HG03103 (cell line): ENCODE measurements around the gene EPHB2.
"Not testable (repeated sequence)": the region's sequence is repeated elsewhere in the genome, so short reads cannot be mapped to it uniquely, and the experiment has no call there.

Experiments used
- ATAC-seq: cut with Tn5 transposase; IDR thresholded peaks from one replicate; pipeline ENCODE4 v1.9.1; 2021; ENCODE audit warnings: low read depth; ENCODE audit not compliant: unreplicated experiment

The EPHB2 gene

DNA sequence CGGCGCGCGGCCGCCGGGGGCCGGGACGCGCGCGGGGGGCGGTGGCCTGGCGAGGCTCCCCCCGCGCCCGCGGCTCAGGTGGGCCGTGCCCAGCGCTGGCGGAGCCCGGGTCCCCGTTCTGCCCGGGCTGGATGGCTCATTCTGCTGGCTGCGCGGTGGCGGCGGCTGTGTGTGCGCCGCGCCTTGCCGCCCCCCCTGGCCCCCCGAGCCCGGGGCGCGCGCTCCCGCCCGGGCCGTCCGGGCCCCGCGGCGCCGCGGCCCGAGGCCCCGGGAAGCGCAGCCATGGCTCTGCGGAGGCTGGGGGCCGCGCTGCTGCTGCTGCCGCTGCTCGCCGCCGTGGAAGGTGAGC, at the start of gene EPHB2:
TSS of gene EPHB2 (plus strand) at position 139 of the 349 bp plus-strand sequence. CDS start at position 283, 144 bp downstream.
- no peak for ATAC-seq

DNA sequence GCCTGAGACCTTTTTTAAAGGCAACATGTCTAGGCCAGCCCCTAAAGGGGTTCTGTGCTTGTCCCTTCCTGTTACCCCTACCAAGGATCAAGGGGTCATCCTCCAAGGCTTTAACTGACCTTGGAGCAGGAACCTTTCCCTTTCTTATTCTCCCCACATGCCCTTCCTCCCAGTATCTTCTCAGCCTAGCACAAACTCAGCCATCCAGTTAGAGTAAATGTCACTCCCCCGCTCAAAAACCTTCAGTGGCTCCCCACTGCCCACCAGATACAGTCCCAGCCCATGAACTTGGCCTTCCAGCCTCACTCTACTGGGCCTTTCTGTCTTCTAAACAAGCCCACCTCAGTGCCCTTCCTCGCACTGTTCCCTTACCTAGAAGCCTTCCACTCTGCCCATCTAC, 48.8 kb upstream of the EPHB2 start:
- no peak for ATAC-seq

DNA sequence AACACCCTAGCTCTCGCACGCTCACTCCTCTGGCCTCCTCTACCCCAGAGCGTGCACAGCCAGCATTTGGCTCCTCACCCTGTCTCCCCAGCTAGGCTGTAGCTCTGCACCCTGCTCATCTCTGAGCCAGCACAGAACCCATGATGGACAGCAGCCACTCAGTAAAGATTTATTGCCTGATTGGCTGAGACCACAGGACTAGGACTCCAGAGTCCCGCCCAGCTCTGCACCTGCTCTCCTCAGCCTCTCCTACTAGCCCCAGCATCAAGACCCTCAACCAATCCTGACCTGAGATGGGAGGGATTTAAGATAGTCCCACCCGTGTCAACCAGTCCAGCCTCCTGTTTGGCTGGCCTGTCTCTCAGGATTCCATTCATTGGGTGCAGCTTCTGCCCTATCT, 48.3 kb upstream of the EPHB2 start:
- no peak for ATAC-seq

DNA sequence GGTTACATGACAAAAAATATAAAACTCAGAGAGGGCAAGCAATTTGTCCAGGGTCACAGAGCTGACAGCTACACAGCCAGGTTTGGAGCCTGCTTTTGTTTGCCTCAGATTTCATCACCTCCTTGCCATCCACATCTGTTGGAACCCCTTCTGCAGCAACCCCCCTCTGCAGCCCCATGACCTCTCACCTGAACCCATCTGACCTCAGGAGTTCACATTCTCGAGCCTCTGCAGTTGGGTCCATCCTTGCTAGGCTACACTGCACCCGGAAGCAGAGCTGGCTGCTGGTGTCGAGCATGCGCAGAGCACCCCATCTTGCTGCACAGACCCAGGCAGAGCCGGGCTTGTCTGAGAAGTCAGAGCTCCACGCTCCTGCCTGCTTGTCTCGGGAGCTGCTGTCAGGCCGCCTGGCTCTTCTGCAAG, 47.6 kb upstream of the EPHB2 start:
- ATAC-seq: no peak

DNA sequence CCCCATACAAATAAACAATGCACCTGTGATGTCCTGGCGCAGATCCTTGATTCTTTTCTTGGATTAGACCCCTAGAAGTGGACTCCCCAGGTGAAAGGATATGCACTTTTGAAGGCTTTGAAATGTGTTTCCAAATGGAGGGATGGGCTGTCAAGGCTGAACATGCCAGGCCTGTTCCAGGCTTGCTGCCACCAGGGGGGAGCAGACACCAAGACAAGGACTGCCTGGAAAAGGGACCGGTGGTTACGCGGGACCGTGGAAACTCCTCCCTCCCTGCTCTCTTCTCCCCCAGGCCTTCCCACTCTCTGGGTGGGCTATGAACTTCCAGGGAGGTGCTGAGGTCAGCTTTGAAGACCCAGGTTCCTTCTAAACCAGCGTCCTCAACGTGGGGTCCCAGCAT, 44.9 kb upstream of the EPHB2 start:
- no peak for ATAC-seq

DNA sequence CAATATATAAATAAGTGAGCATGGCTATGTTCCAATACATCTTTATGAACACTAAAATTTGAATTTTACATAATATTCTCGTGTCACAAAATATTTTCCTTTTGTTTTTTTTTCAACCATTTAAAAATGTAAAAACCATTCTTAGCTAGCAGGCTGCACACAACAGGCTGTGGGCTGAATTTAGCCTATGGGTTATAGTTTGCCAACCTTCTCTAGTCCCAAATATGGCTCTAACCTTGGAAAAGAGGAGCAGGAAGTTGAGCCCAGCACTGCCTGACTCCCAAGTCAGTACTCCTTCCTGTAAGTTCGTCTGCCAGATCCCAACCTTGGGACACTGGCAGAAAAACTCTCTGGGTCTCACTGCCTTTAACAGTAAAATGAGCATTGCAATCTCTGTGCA, 44.2 kb upstream of the EPHB2 start:
- ATAC-seq: no peak

DNA sequence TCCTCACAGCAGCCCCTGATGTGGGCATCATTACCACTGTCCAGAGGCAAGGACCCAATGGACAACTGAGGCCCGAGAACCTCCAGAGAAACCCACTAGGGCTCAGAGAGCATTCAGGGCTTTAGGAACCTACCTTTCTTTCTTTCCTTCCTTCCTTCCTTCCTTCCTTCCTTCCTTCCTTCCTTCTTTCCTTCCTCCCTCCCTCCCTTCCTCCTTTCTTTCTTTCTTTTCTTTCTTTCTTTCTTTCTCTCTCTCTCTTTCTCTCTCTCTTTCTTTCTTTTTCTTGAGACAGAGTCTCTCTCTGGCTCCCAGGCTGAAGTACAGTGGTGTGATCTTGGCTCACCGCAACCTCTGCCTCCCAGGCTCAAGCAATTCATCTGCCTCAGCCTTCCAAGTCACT, 41.8 kb upstream of the EPHB2 start:
- not testable (repeated sequence) for ATAC-seq

DNA sequence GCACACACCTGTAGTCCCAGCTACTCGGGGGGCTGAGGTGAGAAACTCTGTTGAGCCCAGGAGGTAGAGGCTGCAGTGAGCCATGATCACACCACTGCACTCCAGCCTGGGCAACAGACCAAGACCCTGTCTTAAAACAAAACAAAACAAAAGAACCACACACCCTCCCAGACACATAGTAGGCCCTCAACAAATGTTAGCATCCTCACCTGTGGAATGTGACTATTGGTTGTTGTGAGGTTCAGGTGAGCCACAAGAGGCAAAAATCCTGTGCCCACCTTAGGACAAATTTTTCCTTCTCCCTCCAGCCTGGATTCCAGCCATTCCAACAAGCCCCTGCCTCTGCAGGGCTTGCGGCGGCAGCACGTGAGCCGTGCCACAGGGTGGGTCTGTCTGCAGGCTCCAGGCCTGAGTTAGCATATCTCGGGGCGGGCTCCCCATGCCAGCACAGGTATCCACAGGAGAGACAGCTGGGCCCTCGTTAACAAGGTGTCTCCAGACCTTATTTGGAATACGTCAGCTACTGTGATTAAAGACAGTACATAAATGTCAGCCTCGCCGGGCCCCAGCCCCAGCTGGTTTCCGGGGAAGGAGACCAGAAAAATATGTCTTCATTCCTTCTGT, 40.2 kb upstream of the EPHB2 start:
- no peak for ATAC-seq

DNA sequence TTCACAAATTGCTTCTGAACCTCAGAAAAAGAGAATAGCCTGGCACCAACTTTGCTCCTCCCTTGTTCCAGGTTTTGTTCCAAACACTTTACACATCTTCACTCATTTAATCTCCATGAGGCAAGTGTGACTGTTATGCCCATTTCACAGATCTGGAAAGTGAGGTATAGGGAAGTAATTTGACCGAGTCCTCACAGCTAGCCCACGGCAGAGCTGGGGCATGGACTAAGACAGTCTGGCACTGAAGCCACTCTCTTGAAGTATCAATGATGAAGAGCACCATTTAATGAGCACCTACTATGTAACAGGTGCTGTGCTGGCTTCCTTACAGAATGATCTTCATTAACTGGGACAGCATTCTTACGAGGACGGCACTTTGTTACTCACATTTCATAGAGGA, 38.6 kb upstream of the EPHB2 start:
- ATAC-seq: no peak

DNA sequence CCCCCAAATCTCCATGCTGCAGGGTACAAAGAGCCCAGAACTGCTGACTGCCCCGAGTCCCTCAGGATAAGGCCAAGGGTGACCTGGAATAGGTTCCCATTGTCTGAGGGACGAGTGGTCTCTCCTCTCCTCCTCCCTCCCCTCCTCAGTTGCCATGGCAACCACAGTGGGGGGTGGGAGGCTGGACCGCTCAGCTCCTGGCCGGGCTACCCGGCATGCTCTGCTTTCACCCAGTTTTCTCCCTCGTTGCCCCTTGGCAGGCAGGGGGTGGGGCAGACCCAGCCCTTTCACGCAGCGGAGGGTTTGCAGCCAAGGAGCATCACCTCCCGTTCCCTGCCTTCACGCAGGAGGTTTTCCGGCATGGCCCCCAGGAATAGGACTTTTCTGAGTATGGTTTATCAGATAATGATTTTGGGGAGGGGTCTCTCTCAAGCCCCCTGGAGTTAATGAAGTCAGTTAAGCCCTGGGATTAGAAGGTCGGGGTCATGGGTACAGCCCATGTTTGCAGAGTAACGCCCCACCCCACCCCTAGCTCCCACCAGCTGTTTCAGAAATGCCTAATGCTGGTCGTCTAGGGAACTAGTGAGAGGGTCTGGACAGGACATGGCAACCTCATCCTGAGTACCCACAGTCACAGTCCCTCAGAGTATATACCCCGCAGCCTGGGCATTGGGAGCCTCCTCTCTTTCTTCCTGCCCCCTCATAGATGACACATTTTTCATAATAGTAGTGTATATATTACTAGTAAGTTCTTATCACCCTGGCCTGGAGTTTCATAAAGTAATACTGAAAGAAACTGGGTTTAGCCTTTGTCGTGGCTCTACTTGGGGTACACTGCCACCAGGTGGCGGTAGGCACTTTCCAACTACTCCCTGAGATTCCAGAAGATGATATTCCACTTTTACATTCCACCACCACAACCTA, 36.9 kb upstream of the EPHB2 start:
- no peak for ATAC-seq

DNA sequence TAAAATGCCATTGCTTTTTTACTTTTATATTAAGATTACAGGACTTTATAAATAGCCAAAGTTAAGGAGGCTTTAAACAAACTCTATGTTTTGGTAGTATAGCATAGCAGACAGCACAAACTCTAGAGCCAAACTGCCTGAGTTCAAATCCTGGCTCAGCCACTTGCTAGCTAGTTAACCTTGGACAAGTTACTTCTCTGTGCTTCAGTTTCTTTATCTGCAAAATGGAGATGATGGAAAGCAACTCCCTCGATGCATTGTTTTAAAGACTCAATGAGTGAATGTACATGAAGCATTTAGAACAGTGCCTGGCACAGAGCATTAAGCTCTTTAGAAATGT, 36.3 kb upstream of the EPHB2 start:
- no peak for ATAC-seq

DNA sequence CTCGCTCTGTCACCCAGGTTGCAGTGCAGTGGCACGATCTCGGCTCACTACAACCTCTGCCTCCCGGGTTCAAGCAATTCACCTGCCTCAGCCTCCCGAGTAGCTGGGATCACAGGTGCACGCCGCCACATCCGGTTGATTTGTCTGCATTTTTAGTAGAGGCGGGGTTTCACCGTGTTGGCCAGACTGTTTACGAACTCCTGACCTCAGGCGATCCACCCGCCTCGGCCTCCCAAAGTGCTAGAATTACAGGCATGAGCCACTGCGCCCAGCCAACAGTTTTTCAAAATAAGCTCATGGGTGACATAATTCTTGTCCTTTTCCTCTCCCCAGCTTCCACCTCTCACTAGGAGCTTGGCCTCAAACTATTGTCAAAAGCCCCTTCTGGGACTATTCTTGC, 34.5 kb upstream of the EPHB2 start:
- not testable (repeated sequence) for ATAC-seq

DNA sequence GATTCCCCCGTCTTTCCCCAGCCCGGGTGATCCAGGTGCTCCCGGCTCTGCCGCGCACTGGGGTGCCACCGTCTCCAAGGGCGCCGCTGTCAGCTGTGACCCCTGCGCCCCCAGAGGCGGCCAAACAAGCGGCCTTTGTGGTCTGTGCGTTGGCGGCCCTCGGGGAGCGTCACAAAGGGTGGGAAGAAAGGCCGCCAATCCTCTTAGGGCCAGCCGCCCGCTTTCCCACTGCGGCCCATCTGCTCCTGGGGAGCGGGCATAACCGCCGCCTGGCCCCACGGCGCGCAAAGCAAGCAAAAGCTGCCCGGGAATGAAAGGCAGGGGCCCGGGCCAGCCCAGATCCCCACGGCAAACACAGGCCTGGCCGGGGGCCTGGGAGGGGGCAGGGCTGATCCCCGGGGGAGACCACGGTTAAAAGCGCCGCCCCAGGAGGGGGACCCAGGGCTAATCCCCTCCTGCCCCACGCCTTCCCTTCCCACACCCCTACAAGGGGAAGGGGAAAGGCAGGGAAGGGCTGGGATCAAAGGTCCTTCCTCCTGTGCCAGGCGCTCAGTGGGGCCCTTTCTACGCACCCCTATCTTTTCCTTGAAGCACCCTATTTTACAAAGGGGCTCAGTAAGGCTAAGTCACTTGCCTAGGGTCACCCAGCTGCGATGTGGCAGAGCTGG, 33.6 kb upstream of the EPHB2 start:
- ATAC-seq: no peak

DNA sequence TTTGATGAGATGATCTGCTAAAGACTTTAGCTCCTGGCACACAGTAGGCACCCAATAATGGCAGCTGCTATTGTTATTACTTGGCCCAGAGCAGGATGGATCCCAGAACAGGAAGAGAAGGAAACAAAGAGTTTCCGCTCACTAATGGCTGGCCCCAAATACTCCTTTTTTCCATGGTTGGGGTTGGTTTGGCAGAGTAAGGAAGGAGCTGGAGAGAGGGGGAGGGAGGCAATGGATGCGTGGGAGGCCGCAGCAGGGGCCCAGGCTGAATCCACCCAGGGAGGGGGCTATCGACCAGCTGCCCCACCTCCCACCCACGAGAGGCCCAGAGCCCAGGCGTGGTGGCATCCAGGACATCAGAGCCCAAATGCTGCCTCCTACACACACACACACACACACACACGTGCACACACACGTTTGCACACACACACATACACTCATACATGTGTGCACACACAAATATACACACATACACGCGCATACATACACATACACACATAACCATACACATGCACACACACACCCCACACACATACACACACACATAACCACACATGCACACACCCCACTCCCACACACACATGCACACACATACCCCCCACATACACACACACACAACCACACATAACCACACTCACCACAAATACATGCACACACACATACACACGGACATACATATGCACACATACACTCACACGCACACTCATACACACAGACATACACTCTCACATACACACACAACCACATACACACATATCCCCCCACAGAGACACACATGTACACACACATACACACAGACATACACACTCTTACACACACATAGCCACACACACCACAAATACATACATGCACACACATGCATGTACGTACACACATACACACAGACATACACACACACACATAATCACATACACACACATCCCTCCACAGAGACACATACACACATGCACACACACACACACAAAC, 32.4 kb upstream of the EPHB2 start:
- ATAC-seq: no peak

DNA sequence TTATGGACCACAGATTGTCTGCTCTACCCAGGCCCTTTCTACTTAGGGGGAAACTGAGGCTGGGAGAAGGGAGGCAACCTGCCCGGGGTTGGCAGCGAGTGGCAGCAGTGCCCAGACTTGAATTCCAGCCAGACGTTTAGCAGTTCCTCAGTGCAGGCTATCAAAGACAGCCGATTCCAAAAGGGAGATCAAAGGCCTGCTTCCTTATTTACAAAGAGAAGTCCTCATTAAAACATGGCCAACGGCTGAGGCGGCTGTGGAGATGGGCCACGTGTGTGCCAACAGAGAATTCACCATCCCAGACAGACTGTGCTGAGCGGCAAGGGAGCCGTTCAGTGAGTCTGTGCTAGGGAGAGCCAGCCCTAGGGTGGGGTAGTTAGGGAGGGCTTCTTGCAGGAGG, 29.9 kb upstream of the EPHB2 start:
- ATAC-seq: no peak

DNA sequence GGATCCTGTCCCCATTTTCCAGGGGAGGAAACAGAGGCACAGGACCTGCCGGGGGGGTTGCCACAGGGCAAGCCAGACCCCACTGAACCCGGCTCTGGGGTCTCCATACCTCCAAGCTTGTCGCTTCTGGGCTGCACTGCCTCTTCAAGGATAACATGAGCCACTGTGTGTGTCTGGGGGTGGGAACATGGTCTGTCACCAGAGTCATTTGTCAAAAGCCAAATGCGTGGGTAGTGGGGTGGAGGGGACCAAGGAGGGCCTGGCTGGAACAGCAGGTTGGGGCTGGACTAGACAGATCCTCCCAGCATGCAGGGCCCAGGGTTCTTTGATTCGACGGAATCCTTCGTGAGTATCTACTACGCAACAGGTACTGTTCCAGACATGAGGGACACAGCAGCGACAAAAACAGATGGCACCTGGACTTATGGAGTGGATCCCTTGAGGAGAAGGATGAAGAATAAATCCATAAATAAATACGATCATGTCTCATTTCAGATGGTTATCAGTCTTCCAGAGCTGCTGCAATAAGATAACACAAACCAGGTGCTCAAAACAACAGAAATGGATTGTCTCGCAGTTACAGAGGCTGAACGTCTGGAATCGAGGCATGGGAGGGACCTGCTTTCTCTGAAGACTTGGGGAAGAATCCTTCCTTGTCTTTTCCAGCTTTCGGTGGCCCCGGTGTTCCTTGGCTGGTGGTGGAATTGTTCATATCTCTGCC, 28.9 kb upstream of the EPHB2 start:
- no peak for ATAC-seq

DNA sequence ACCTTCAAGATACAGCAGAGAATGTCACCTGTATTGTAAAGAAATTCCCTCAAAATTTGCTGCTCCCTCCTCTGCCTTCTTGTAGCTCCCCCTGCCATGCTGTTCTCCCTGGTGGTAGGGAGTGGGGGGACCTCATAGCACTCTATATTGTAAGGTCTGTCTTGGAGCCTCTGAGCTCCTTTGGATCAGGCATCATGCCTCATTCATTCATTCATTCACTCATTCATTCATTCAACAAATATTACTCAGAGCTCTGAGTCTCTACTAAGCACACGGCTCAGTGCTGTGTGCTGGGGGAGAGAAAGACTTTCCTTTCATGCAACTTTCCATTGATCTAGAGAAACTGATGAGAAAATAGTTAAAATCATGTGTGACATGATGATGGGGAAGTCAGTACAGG, 27.1 kb upstream of the EPHB2 start:
- no peak for ATAC-seq

DNA sequence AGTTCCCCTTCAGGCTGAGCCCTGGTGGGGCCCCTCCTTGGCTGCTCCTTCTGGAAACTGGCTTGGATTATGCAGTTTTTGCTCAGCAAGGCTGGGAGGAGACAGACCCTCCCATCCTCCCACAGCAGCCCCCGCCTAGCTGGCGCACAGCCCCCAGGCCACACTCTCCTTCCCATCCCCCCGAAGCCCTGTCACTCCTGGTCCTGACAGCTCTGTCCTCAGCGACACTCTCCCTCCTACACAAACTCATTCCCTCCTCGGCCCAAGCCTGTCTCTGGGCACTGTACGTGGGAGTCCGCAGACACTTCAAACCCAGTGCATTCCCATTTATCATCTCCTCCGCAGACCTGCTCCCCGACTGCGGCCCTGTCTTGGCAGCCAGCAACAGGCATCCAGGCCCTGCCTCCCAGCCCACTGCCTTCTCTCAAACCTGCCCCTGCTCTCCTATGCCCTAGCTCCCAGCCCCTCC, 25.0 kb upstream of the EPHB2 start:
- ATAC-seq: no peak

DNA sequence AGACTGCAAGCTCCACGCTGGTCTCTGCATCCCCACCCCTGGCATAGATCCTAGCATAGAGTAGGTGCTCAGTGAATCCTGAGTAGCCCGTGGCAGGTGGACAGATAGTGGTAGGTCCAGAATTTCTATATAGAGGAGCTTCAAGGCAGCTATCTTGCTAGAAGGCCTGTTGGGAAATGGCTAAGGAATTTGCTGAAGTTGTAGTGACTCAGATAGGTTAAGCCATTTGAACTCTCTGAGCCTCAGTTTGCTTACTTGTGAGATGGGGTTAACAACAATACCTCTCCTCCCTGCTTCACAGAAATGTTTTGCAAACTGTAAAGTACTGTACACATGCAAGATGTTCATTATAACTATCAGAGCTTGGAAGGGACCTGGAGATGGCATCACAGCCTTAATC, 23.4 kb upstream of the EPHB2 start:
- ATAC-seq: no peak

DNA sequence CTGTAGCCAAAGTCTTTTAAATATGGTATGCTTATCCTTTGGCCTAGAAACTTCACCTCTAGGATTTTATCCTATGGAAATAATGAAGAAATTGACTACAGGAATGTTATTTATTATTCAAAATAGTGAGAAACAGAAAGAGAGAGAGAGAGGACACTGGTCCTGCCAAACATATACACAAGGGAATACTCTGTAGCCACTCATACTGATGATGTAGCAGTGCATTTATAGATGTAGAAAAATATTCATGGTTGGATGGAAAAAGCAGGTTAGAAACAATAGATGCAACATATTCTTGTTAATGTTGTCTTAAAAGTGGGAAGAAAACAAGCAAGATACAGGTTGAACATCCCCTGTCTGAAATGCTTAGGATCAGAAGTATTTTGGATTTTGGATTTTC, 22.2 kb upstream of the EPHB2 start:
- ATAC-seq: no peak
